Measurements from ENCODE around the gene OGDH. TPM values are rescaled to one million over a fixed set of nuclear protein-coding genes. Genes with fewer than 3 reads are reported as not detected.
"Not testable (repeated sequence)": the region's sequence is repeated elsewhere in the genome, so short reads cannot be mapped to it uniquely, and the experiment has no call there.

Gene OGDH
- total RNA-seq, 1 donor from 2014 or later, result 80.0 TPM

DNA sequence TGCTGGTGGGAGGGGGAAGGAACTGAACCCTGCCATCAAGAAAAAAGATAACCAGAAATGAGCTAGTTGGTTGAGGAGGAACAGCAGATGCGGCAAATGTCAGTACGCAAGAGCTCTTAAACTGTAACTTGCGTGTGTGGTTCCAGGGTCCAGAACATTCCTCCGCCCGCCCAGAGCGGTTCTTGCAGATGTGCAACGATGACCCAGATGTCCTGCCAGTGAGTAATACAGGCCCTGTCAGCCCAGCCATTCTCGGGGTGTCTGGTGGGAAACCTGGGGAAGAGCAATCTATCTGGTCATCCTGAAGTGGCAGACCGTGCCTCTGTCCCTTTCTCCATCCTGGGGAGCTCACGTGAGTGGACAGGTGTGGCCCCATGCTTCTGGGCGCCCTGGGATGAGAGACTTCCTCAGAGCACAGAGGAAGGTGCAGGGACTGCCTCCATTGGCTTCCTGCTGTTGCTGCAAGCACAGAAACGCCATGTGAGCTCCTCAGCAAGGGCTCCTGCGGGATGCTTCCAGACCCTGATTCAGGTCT, 91.7 kb downstream of the OGDH start:
- TF ChIP-seq, protein P1, sequence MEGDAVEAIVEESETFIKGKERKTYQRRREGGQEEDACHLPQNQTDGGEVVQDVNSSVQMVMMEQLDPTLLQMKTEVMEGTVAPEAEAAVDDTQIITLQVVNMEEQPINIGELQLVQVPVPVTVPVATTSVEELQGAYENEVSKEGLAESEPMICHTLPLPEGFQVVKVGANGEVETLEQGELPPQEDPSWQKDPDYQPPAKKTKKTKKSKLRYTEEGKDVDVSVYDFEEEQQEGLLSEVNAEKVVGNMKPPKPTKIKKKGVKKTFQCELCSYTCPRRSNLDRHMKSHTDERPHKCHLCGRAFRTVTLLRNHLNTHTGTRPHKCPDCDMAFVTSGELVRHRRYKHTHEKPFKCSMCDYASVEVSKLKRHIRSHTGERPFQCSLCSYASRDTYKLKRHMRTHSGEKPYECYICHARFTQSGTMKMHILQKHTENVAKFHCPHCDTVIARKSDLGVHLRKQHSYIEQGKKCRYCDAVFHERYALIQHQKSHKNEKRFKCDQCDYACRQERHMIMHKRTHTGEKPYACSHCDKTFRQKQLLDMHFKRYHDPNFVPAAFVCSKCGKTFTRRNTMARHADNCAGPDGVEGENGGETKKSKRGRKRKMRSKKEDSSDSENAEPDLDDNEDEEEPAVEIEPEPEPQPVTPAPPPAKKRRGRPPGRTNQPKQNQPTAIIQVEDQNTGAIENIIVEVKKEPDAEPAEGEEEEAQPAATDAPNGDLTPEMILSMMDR (IDR thresholded peaks at IDR 0.05), result no peak
- H3K36me3 Mint-ChIP-seq (ENCODE audit: low read depth), result peaks cover 52% of the 10 kb centered on the region
- peaks cover 2% of the 10 kb centered on the region for H3K9me3 Mint-ChIP-seq (ENCODE audit: low read depth)
- H3K4me1 Mint-ChIP-seq (ENCODE audit: low read depth), result peaks cover 9% of the 10 kb centered on the region
- no peaks in the 10 kb centered on the region for H3K27me3 Mint-ChIP-seq (ENCODE audit: low read depth)
- peak; percentile 61 for DNase-seq (ENCODE audit: low spot score)
- no peak overlapping the region for H3K27ac Mint-ChIP-seq (ENCODE audit: unreplicated experiment)
- no peak overlapping the region for H3K4me3 Mint-ChIP-seq (ENCODE audit: unreplicated experiment)

DNA sequence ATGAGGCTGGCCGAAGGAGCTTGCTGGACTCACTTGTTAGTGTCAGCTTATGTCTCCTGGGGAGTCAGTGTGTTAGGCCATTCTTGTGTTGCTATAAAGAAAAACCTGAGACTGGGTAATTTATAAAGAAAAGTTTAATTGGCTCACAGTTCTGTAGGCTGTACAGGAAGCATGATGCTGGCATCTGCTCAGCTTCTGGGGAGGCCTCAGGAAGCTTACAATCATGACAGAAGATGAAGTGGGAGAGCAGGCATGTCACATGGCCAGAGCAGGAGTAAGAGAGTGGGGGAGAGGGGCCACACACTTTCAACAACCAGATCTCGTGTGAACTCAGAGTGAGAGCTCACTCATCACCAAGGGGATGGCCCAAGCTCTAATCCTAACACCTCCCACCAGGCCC, 93.2 kb downstream of the OGDH start:
- not testable (repeated sequence) for H3K27me3 Mint-ChIP-seq (ENCODE audit: low read depth); H3K4me3 Mint-ChIP-seq (ENCODE audit: unreplicated experiment); H3K4me1 Mint-ChIP-seq (ENCODE audit: low read depth); H3K9me3 Mint-ChIP-seq (ENCODE audit: low read depth); H3K27ac Mint-ChIP-seq (ENCODE audit: unreplicated experiment); DNase-seq (ENCODE audit: low spot score)
- peaks cover 46% of the 10 kb centered on the region for H3K36me3 Mint-ChIP-seq (ENCODE audit: low read depth)

DNA sequence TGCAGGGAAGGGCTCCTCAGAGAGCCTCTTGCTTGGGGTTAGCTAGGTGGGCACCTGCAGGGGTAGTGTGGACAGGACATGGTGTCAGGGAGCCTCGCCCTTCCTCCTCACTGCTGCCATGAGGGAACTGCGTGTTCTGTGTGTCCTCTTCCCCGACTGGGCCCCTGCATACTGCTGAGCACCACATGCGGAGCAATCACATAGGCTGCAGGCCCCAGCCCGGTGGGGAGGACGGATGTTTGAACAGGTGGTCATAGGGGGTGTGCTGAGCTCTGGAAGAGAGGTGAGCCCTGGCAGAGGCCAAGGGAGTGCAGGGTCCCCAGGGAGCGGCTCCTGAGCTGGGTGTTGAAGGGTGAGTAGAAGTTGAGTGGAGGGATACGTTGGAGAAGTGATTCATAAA, 93.9 kb downstream of the OGDH start:
- no peaks in the 10 kb centered on the region for H3K4me1 Mint-ChIP-seq (ENCODE audit: low read depth)
- DNase-seq (ENCODE audit: low spot score), result peak; percentile 84
- TF ChIP-seq, protein P1 (IDR thresholded peaks at IDR 0.05), result no peak
- no peaks in the 10 kb centered on the region for H3K27me3 Mint-ChIP-seq (ENCODE audit: low read depth)
- peaks cover 2% of the 10 kb centered on the region for H3K9me3 Mint-ChIP-seq (ENCODE audit: low read depth)
- no peak overlapping the region for H3K4me3 Mint-ChIP-seq (ENCODE audit: unreplicated experiment)
- H3K27ac Mint-ChIP-seq (ENCODE audit: unreplicated experiment), result no peak overlapping the region
- H3K36me3 Mint-ChIP-seq (ENCODE audit: low read depth), result peaks cover 45% of the 10 kb centered on the region

DNA sequence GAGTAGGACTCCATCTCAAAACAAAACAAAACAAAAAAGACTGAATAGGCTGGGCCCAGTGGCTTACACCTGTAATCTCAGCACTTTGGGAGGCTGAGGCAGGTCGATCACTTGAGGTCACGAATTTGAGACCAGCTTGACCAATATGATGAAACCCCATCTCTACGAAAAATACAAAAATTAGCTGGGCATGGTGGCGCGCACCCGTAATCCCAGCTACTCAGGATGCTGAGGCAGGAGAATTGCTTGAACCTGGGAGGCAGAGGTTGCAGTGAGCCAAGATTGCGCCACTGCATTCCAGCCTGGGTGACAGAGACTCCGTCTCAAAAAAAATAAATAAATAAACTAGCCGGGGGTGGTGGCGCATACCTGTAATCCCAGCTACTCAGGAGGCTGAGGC, 97.0 kb downstream of the OGDH start:
- Mint-ChIP-seq H3K36me3 (ENCODE audit: low read depth) (peaks cover 29% of the 10 kb centered on the region), H3K27ac (ENCODE audit: unreplicated experiment) (peak overlapping the region; percentile 32)
- not testable (repeated sequence) for H3K4me3 Mint-ChIP-seq (ENCODE audit: unreplicated experiment); H3K9me3 Mint-ChIP-seq (ENCODE audit: low read depth); H3K4me1 Mint-ChIP-seq (ENCODE audit: low read depth); DNase-seq (ENCODE audit: low spot score); H3K27me3 Mint-ChIP-seq (ENCODE audit: low read depth)

DNA sequence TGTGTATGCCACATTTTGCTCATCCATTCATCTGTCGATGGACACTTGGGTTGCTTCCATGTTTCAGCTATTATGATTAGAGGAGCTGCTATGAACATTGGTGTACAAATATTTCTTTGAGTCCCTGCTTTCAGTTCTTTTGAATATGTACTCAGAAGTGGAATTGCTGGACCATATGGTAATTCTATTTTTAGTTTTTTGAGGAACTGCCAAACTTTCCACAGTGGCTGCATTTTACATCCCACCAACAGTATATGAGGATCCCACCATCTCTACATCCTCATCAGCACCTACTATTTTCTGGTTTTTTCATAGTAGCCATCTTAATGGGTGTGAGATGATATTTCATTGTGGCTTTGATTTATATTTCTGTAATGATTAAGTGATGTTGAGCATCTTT, 97.5 kb downstream of the OGDH start:
- no peak for DNase-seq (ENCODE audit: low spot score)
- H3K4me1 Mint-ChIP-seq (ENCODE audit: low read depth), result no peaks in the 10 kb centered on the region
- no peak overlapping the region for H3K4me3 Mint-ChIP-seq (ENCODE audit: unreplicated experiment)
- no peak overlapping the region for H3K27ac Mint-ChIP-seq (ENCODE audit: unreplicated experiment)
- TF ChIP-seq, protein P1 (IDR thresholded peaks at IDR 0.05), result no peak
- peaks cover 2% of the 10 kb centered on the region for H3K9me3 Mint-ChIP-seq (ENCODE audit: low read depth)
- H3K36me3 Mint-ChIP-seq (ENCODE audit: low read depth), result peaks cover 29% of the 10 kb centered on the region
- no peaks in the 10 kb centered on the region for H3K27me3 Mint-ChIP-seq (ENCODE audit: low read depth)

DNA sequence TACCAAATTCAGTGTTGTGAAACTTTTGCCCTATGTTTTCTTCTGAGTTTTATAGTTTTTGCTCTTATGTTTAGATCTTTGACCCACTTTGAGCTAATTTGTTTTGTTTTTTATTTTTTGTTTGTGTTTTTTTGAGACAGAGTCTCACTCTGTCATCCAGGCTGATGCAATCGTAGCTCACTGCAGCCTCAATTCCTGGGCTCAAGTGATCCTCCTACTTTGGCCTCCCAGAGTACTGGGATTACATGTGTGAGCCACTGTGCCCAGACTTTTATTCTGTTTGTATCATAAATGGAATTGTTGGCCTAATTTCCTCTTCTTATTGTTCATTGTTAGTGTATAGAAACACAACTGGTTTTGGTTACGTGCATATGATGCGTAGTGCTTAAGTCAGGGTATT, 99.0 kb downstream of the OGDH start:
- TF ChIP-seq, protein P1 (IDR thresholded peaks at IDR 0.05), result no peak
- Mint-ChIP-seq H3K4me1 (ENCODE audit: low read depth) (no peaks in the 10 kb centered on the region), H3K36me3 (ENCODE audit: low read depth) (peaks cover 27% of the 10 kb centered on the region), H3K4me3 (ENCODE audit: unreplicated experiment) (no peak overlapping the region), H3K27me3 (ENCODE audit: low read depth) (no peaks in the 10 kb centered on the region), H3K27ac (ENCODE audit: unreplicated experiment) (peak overlapping the region; percentile 49), H3K9me3 (ENCODE audit: low read depth) (no peaks in the 10 kb centered on the region)
- peak; percentile 1 for DNase-seq (ENCODE audit: low spot score)

Data from chondrocyte (in vitro differentiated cells).